CD4-positive, alpha-beta T cell treated with Interleukin-15 for 4 hours (primary cell): ENCODE results near the gene ACSM2B.
"Not testable (repeated sequence)": the region's sequence is repeated elsewhere in the genome, so short reads cannot be mapped to it uniquely, and the experiment has no call there.

Experiments used
- DNase-seq: peaks from one replicate; pipeline ENCODE4 v3.0.0-alpha.2; 2020; ENCODE audit warnings: low spot score

Gene ACSM2B, protein sequence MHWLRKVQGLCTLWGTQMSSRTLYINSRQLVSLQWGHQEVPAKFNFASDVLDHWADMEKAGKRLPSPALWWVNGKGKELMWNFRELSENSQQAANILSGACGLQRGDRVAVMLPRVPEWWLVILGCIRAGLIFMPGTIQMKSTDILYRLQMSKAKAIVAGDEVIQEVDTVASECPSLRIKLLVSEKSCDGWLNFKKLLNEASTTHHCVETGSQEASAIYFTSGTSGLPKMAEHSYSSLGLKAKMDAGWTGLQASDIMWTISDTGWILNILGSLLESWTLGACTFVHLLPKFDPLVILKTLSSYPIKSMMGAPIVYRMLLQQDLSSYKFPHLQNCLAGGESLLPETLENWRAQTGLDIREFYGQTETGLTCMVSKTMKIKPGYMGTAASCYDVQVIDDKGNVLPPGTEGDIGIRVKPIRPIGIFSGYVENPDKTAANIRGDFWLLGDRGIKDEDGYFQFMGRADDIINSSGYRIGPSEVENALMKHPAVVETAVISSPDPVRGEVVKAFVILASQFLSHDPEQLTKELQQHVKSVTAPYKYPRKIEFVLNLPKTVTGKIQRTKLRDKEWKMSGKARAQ

DNA sequence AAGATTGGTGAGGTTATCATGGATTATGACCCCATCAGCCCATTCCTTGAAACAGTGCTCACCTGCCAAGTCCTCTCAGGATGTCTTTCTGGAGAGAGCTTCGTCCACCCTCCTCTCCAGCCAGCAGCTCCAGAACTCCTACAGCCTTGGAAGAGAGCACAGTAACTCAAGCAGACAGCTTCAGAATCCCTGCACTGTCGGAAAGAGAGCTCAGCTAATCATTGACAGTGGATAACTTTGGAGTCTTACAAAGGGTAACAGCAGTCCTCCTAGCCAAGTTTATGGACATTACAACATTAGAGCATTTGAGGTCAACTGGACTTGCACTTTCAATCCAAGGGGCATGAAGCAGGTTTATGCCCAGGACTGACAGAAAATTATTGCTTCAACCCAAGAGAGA lies at the start of gene ACSM2B:
ACSM2B (minus strand) TSS at position 223 of the 400 bp plus-strand sequence. CDS start 11,522 bp downstream, outside the sequence.
- not testable (repeated sequence) for DNase-seq

GRCh38 chr16:20624882-20625807 lies 49.0 kb upstream of the ACSM2B start:
- no peak for DNase-seq

DNA sequence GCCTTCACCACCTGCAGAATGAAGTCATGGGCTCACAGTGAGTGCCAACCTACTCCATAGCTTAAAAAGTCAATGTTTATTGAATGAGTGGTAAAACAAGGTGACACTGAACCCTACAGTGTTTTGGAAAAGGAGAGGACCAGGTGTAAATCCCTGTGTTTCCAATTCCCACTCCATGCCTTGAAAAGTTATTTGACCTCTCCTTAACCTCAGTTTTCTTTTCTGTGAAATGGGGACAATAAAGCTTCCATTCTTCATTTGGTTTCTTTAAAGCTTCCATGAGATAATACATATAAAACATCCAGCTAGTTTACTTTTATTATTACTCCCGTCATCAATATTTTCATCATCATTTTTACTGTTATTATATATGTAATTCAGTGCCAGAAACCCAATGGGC lies 48.0 kb upstream of the ACSM2B start:
- DNase-seq, result no peak

GRCh38 chr16:20622498-20622870 lies 46.3 kb upstream of the ACSM2B start:
- no peak for DNase-seq

DNA sequence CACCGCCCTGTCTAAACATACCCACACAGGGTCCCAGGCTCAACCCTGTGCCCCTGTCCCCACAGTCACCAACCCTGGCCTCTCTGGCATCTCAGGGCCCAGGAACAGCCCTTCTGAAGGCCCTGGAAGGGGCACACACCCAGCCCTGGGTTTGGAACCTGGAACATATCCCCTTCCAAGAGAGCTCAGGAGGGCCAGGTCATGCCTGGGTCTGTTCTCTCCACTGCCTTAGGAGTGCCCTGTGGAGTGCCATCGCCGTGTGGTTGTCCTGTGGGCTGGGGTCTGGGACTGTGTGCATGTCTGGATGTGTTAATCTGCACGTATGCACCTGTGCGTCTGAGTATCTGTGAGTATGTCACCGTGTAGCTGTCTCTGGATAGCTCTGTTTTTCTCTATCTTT lies 45.2 kb upstream of the ACSM2B start:
- DNase-seq, result no peak

- DNase-seq, result no peak
Measured at GRCh38 chr16:20620770-20621169, 44.6 kb upstream of the ACSM2B start.

DNA sequence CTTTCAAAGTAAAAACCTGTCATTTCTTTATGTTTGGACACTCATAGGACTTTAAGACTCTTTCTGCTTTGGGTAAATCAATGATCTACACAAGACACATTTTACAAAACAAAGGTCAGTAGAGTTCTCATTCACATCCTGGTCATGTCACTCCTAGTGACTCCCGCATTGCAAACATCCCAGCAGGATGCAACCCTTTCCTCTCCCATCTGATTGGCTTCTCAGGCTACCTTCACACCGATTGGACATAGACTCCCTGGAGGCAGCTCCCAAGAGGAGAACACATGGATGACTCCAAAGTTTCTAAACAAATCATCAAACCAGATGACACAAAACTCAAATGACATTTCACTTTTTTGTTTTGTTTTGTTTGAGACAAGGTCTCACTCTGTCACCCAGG lies 43.8 kb upstream of the ACSM2B start:
- DNase-seq, result no peak

GRCh38 chr16:20617271-20617670 lies 41.1 kb upstream of the ACSM2B start:
- no peak for DNase-seq

DNA sequence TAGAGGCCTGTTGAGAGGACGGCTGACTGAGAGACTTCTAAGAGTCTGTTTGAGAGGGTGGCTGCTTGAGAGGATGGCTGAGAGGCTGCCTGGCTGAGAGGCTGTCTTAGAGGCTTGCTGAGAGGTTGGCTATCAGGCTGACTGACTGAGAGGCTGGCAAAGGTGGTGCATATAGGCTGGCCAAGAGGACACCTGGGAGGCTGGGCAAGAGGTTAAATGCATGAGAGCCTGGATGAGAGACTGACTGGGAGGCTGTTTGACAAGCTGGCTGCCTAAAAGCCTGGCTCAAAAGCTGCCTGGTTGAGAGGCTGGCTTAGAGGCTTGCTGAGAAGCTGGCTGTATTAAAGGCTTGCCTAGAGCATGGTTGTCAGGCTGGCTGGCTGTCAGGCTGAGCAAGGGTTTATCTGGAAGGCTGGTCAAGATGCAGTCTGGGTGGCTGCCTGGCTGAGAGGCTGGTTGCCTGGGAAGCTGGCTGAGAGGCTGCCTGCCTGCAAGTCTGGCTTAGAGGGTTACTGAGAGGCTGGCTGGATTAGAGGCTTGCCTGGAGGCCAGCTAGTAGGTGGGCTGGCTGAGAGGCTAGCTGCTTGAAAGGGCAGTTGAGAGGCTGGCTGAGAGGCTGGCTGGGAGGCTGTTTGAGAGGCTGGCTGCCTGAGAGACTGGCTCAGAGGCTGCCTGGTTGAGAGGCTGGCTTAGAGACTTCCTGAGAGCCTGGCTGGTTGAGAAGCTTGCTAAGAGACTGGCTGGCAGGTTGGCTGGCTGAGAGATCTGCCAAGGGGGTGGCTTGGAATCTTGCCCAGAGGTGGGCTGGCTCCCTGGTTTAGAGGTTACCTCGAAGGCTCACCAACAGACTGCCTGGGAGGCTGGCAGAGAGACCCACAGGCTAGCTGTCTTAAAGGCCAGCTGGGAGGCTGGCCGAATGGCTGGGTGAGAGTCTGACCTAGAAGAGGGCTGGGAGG lies 38.3 kb upstream of the ACSM2B start:
- DNase-seq, result no peak

GRCh38 chr16:20613481-20614185 lies 37.5 kb upstream of the ACSM2B start:
- no peak for DNase-seq

DNA sequence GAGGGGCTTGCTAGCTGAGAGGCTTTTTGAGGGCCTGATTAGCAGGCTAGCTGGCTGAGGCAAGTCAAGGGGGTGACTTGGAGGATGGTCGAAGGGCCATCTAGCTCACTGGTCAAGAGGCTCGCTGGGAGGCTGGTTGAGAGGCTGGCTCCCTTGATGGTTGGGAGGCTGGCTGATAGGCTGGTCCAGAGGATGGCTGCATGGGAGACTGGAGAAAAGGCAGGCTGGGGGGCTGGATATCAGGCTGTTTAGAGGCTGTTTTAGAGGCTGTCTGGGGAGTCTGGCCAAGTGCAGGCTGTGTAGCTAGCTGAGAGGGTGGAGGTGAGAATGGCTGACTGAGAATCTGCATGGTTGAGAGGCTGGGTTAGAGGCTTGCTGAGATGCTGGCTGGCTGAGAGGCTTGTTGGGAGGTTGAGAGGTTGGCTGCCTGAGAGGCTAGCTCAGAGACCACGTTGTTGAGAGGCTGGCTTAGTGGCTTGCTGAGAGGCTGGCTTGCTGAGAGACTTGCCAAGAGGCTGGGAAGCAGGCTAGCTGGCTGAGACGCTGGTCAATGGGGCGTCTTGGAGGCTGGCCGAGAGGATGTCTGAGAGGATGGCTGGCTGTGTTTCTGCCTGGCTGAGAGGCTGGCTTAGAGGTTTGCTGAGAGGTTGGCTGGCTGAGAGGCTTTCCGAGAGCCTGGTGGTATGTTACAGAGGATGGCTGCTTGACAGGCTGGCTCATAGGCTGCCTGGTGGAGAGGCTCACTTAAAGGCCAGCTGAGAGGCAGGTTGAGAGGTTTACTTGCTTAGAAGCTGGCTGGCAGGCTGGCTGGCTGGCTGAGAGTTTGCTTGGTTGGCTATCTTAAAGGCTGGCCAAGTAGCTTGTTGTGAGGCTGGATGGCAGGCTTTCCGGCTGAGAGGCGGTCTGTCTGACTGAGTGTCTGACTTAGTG lies 36.6 kb upstream of the ACSM2B start:
- DNase-seq, result no peak

GRCh38 chr16:20611975-20612481 lies 35.9 kb upstream of the ACSM2B start:
- DNase-seq, result no peak

DNA sequence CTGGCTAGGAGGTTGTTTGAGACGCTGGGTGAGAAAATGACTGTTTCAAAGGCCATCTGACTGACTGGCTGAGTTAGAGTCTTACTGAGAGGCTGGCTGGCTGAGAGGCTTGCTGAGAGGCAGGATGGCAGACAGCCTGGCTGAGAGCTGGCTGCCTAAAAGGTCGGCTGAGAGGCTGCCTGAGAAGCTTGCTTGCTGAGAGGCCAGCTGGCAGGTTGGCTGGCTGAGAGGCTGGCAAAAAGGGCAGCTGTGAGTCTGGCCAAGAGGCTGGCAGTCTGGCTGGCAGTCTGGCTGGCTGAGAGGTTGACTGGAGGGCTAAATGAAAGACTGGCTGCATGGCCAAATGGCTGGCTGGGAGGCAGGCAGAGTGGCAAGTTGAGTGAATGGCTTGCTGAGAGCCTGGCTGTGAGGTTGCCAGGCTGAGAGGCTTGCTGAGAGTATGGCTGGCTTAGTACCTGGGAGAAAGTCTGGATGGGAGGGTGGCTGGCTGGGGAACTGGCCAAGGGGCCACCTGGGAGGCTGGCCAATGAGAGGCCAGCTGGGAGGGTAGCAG lies 35.3 kb upstream of the ACSM2B start:
- DNase-seq, result no peak

DNA sequence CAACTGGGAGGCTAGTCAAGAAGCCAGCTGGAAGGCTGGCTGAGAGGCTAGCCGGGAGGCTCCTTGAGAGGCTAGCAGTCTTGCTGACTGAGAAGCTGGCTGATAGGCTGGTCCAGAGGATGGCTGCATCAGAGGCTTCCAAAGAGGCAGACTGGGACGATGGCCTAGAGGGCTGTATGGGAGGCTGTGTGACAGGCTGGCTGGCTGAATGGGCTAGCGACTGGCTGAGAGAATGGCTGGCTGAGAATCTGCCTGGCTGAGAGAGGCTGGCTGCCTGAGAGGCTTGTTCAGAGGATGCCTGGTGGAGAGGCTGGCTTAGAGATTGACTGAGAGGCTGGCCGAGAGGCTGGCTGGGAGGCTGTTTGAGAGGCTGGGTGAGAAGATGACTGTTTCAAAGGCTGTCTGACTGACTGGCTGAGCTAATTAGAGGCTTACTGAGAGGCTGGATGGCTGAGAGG lies 34.8 kb upstream of the ACSM2B start:
- no peak for DNase-seq

- DNase-seq, result no peak
Measured at GRCh38 chr16:20610211-20610891, 34.2 kb upstream of the ACSM2B start.

DNA sequence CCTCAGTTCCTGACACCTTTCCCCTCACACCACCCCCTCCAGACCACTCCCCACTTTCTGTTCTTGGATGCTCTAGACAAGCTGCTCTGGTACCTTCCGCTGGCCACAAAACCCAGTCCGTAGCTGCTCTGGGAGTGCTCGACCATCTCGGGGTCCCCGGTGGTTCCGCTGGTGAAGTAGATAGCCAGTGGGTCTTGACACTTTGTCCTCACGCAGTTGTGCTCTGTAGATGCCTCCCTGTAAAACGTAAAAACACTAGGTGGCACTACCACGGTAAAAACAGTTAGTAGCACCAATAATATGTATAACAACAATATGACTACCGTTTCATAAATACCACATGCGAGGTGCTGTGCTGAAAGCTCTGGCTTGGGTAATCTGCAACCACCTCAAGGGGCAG lies 26.0 kb upstream of the ACSM2B start:
- not testable (repeated sequence) for DNase-seq

DNA sequence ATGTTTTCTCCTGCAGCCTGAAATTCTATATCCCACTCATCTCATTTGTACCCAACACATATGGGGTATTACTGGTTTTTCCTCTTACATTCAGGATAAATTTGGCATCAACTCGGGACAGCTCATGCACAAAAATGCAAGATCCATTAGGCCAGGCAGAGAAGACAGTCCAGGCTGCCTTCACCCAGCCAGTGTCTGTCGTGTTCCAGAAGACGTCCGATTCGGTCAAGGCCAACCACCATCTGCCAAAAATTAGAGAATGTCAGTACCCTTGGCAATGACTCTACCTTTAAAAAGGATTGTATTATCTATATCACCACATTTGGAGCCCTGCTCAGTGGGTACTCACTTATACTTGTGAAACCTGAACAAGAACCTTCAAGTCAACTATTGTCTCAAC lies 23.3 kb upstream of the ACSM2B start:
- not testable (repeated sequence) for DNase-seq

GRCh38 chr16:20598832-20599469 lies 22.8 kb upstream of the ACSM2B start:
- DNase-seq, result no peak
